Measurements from ENCODE around the gene EML3.
"Not testable (repeated sequence)": the region's sequence is repeated elsewhere in the genome, so short reads cannot be mapped to it uniquely, and the experiment has no call there.

EML3 gene

GRCh38 chr11:62595124-62595523 is 17.5 kb downstream of the EML3 start:
- DNase-seq, result no peak

GRCh38 chr11:62593434-62594044 is 19.0 kb downstream of the EML3 start:
- DNase-seq, result peak; percentile 89

DNA sequence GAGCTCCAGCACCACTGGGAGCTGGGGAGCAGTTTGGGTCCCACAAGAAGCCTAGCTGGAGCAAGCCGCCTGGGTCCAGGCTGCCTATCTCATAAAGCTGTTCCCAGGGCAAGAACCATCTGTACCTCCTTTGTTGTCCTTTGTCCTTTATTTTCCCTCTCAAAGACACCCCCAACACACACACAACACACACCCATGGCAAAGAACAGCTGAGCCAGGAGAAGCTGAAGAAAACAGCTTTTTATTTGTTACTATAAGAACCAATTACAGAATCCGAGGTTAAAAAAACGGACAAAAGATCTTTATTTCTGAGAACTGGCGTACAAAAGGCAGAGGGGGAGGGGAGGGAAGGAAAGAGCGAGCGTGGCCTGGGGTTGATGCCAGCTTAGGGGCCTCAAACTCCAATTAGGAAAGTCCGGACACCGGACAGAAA is 19.6 kb downstream of the EML3 start:
- no peak for DNase-seq

- peak; percentile 74 for DNase-seq
Measured at GRCh38 chr11:62592146-62592815, 20.3 kb downstream of the EML3 start.

- DNase-seq, result peak; percentile 99
Measured at GRCh38 chr11:62591448-62592145, 21.0 kb downstream of the EML3 start, which contains the start of gene TUT1. TSS of gene TUT1 (minus strand) at chr11:62591523. CDS start at chr11:62591485, 38 bp downstream.

GRCh38 chr11:62588966-62589637 is 23.5 kb downstream of the EML3 start:
- peak; percentile 36 for DNase-seq

- DNase-seq, result not testable (repeated sequence)
Measured at GRCh38 chr11:62585356-62585755, 27.2 kb downstream of the EML3 start.

- DNase-seq, result not testable (repeated sequence)
Measured at GRCh38 chr11:62581735-62582134, 30.8 kb downstream of the EML3 start.

DNA sequence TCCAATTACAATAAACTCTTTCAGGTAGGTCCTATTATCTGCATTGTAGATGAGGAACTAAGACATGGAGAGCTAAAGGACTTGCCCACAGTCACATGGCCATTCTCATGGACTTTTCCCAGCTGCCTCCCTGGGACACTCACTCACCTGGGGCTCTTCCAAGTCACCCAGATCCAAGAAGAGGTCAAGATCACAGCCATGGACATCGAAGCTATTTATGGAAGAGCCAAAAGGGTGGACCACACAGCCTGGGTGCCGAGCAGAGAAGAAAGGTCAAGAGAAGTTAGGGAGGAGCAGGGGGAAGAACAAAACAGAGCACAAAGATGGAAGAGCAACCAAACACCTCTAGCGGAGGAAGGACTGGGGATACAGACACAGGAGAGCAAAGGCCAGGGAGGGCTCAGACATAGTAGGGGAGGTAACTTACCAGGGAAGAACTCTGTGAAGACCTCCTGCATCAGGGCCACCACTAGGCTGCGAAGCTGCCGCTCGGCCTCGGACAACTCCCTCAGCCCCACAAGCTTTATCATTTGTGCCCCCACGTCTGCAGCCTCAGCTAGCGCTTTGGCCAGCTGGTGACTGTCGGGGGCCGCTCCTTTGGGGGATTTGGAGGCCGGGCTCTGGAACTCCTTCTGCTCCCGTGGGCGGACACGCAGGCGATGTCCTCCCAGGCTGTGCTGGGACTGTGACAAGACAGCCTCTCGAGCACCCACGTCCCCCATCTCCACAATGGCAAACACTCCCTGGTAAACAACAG is 31.4 kb downstream of the EML3 start:
- no peak for DNase-seq

- DNase-seq, result no peak
Measured at GRCh38 chr11:62579252-62579651, 33.3 kb downstream of the EML3 start.

- no peak for DNase-seq
Measured at GRCh38 chr11:62578541-62578940, 34.0 kb downstream of the EML3 start.

DNA sequence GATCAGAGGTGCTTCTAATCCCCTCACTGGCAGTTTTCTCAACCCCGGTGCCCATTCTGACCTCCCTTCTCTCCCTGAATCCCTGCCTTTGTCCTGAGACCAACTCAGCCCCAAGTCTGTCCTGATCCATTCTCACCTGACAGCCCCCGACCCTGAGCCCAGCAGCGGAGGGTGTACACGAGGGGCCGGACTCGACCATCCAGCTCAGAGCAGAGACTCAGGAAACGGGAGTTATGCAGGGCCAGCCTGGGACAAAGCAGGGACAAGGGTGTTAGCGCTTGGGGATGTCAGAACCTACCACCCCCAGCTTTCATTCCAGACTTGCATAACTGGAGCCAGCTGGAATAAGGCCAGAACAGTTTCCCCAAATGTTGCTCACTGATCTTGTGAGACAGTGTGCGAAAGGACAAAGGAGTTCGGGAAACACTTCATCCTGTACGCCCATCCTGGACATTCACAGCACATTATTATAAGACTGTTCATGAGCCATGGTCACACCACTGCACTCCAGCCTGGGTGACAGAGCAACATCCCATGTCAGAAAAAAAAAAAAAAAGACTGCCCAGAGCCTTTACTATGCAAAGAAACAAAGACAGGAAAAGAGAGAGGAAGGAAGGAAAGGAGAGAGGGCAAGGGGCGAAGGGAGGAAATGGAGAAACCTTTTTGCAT is 35.4 kb downstream of the EML3 start:
- no peak for DNase-seq

- DNase-seq, result no peak
Measured at GRCh38 chr11:62575837-62576236, 36.7 kb downstream of the EML3 start.

- DNase-seq, result no peak
Measured at GRCh38 chr11:62575156-62575555, 37.4 kb downstream of the EML3 start.

DNA sequence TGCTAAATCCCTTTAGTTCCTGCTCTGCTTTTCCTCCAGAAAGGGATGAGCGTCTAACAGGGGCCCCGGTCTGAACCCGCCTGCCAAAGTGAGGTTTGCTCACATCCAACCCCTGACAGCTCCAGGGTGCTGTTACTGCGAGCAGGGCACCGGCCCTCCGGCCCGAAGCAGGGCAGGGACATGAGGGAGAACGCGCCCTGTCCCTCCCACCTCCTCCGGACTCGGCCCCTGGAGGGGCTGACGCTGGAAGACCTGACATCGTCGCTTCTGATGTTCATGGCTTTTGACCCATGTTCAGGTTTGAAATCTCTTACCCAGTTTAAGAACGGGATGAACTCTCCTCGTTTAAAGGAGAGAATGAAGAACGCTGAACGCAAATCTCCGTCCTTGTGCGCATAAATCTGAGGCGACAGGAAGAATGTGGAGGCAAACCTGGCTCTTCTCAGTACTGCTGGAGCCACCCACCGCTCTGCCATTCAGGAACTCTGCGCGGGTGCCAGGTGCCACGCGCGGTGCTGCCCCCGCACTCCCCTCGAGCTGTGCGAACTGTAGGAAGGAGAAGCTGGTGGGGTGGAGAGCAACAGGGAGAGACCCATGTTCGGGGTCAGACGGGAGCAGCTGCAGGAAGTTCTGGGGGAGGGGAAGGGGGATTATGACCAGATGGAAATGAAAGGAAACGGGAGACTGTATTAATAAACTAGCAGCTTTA is 38.1 kb downstream of the EML3 start:
- DNase-seq, result peak; percentile 77

DNA sequence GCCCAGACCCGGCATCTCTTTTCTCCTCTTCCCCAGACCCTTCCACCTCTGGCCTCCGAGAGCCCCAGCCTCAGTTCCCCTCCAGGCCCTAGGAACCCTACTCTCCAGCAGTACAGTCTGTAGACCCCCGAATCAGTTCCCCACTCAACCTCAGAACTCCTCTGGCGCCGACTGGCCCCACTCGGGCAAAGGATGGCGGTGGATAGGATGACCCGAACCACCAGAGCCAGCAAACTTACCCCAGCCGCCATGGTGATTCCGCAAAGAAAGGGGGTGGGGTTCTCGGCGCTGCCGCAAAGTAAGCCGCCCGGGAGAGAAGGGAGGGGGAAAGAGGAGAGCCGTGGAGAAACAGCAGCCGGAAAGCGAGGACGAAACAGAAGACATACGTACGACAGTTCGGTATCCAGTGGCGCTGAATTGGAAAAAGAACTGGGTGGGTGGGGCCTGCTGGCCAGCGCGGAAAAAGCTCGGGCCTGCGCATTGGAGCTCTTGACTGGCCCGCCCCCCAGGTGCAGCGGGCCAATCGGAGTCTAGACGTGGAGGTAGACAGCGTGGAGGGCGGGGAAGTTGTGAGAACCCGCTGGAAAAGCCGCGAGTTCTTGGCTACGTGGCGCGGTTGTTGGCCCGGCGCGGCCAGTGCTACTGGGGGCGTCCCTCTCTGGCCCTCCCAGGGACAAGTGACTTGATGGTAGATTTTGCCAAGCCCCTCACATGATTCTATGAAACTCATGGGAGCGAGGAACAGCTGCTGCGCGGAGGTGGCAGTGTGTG is 38.8 kb downstream of the EML3 start, which contains the start of gene EEF1G:
TSS of gene EEF1G (minus strand) at position 300 of the 771 bp plus-strand sequence. CDS start at position 251, 49 bp downstream.
- peak; percentile 99 for DNase-seq

DNA sequence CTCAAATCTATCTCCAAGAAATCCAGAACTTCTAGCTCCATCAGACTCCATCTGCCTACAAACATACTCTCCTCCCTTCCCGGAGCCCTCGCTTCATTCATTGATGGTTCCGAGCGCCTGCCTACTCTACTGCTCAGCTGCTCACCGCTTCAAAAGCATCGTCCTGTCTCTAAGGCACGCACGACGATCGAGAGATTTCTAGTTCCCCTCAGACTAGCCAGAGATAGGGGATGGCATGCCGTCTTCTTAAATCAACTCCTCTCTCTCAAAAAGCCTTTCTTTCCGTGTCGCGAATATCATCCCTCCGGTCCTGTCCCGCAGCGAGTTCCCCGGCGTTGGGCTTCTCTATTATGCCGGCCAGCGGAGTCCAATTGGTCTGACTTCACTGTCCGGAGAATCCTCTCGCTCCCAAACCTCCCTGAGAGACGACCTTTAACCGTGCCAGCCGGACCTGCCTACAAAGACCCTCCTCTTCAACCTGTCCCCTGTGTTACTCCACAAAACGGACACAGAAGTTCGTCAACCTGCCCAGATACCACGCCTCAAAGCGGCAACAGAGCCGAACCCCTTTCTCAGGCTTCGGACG is 39.5 kb downstream of the EML3 start:
- peak; percentile 49 for DNase-seq

GRCh38 chr11:62572431-62572830 is 40.1 kb downstream of the EML3 start:
- no peak for DNase-seq

DNA sequence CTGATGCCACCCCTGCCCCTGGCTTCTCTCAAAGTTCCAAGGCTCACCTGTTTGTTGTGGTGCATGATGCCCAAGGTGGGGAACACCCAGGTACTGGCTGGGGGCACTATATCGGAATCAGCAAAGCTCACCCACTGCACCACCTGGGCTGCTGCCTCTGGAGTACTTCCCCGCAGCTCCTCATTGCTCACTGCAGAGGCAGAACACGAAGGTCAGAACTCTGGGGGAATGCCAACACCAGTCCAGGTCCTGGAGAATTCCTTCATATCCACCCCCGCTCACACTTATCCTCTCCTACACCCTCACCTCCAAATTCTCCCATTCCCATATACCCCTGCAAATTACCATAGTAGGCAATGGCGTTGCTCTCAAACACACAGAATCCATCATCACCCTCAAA is 41.1 kb downstream of the EML3 start:
- not testable (repeated sequence) for DNase-seq

DNA sequence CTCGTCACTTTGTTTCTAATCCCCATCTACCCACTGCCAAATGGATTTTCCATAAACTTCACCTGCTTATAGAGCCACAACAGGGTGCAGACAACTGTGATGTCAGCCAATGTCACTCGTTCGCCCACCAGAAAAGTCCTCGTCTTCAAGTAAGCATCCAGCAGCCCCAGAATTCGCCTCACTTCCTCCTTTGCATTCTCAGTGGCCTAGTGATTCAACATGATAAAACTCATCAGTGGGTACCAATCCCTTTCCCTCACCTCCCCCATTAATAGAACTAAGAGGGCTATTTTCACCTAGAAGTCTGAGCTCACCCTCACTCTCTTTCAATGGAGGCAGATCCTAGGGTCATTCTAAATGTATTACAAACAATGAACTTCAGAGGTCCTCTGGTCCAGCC is 41.7 kb downstream of the EML3 start:
- not testable (repeated sequence) for DNase-seq

Measured in OCI-M1 (cell line).